Measurements from ENCODE around the gene TRIM47. TPM values are rescaled to one million over a fixed set of nuclear protein-coding genes. Genes with fewer than 3 reads are reported as not detected.
"Not testable (repeated sequence)": the region's sequence is repeated elsewhere in the genome, so short reads cannot be mapped to it uniquely, and the experiment has no call there.

Gene TRIM47
- total and polyA plus RNA-seq, 3 donors from 2014 or later: 18.3 to 48.6 (median 43.5) TPM

GRCh38 chr17:75889454-75889853 lies 11.1 kb upstream of the TRIM47 start:
- intact Hi-C loops (cut with DNase I; ENCODE audit: low total_unique reads): no loop called here
- peaks cover 14% of the 10 kb centered on the region for H3K4me1 ChIP-seq
- H3K27me3 ChIP-seq: no peaks in the 10 kb centered on the region
- H3K27ac ChIP-seq: no peak overlapping the region
- H3K4me3 ChIP-seq: no peak overlapping the region
- no peaks in the 10 kb centered on the region for H3K9me3 ChIP-seq
- WGBS, 2 donors: 77 to 88% methylated on average over 4 to 6 of the region's 6 CpGs
- DNase-seq: no peak
- no peak for TF ChIP-seq POLR2A (IDR thresholded peaks at IDR 0.05)
- TF ChIP-seq CTCF (IDR thresholded peaks at IDR 0.05): no peak
- no peaks in the 10 kb centered on the region for H3K36me3 ChIP-seq (ENCODE audit: low read depth, missing control alignments)

GRCh38 chr17:75888484-75888883 lies 10.1 kb upstream of the TRIM47 start:
- H3K4me3 ChIP-seq: no peak overlapping the region

GRCh38 chr17:75885860-75886259 lies 7.5 kb upstream of the TRIM47 start:
- H3K4me1 ChIP-seq; H3K27me3 ChIP-seq; H3K27ac ChIP-seq; intact Hi-C loops (cut with DNase I; ENCODE audit: low total_unique reads); DNase-seq; H3K9me3 ChIP-seq; H3K4me3 ChIP-seq; H3K36me3 ChIP-seq (ENCODE audit: low read depth, missing control alignments): not testable (repeated sequence)
- WGBS, 2 donors: 91 to 92% methylated on average over 9 of the region's 9 CpGs

More at GRCh38 chr17:75888484-75888883, 10.1 kb upstream of the TRIM47 start:
- Histone ChIP-seq H3K27ac (no peak overlapping the region), H3K36me3 (ENCODE audit: low read depth, missing control alignments) (no peaks in the 10 kb centered on the region), H3K27me3 (no peaks in the 10 kb centered on the region), H3K4me1 (peaks cover 9% of the 10 kb centered on the region), H3K9me3 (no peaks in the 10 kb centered on the region)
- DNase-seq: no peak
- TF ChIP-seq CTCF (IDR thresholded peaks at IDR 0.05) (no peak), POLR2A (IDR thresholded peaks at IDR 0.05) (no peak)
- intact Hi-C loops (cut with DNase I; ENCODE audit: low total_unique reads): no loop called here
- WGBS, 2 donors: 84 to 87% methylated on average over 6 of the region's 6 CpGs

- Histone ChIP-seq H3K4me3 (no peak overlapping the region), H3K36me3 (ENCODE audit: low read depth, missing control alignments) (no peaks in the 10 kb centered on the region), H3K4me1 (no peaks in the 10 kb centered on the region), H3K27me3 (no peaks in the 10 kb centered on the region), H3K27ac (no peak overlapping the region), H3K9me3 (no peaks in the 10 kb centered on the region)
- 84 to 87% methylated on average over 8 of the region's 8 CpGs for WGBS, 2 donors
- intact Hi-C loops (cut with DNase I; ENCODE audit: low total_unique reads): no loop called here
- no peak for TF ChIP-seq POLR2A (IDR thresholded peaks at IDR 0.05)
- no peak for DNase-seq
These were observed 7.0 kb upstream of the TRIM47 start for GRCh38 chr17:75885431-75885830.

- Histone ChIP-seq H3K9me3 (no peaks in the 10 kb centered on the region), H3K36me3 (ENCODE audit: low read depth, missing control alignments) (no peaks in the 10 kb centered on the region), H3K27ac (no peak overlapping the region), H3K27me3 (no peaks in the 10 kb centered on the region), H3K4me1 (peaks cover 9% of the 10 kb centered on the region), H3K4me3 (no peak overlapping the region)
- no peak for DNase-seq
- WGBS, 2 donors: 87 to 90% methylated on average over 13 to 15 of the region's 15 CpGs
- intact Hi-C loops (cut with DNase I; ENCODE audit: low total_unique reads): no loop called here
- no peak for TF ChIP-seq POLR2A (IDR thresholded peaks at IDR 0.05)
- no peak for TF ChIP-seq CTCF (IDR thresholded peaks at IDR 0.05)
These were observed 3.5 kb upstream of the TRIM47 start for GRCh38 chr17:75881678-75882454.

- no peak overlapping the region for H3K4me3 ChIP-seq
- H3K9me3 ChIP-seq: no peaks in the 10 kb centered on the region
- H3K27me3 ChIP-seq: no peaks in the 10 kb centered on the region
- no peaks in the 10 kb centered on the region for H3K36me3 ChIP-seq (ENCODE audit: low read depth, missing control alignments)
- 60 to 70% methylated on average over 7 of the region's 7 CpGs for WGBS, 2 donors
- H3K27ac ChIP-seq: no peak overlapping the region
- TF ChIP-seq CTCF (IDR thresholded peaks at IDR 0.05) (no peak), POLR2A (IDR thresholded peaks at IDR 0.05) (no peak)
- no peak for DNase-seq
- intact Hi-C loops (cut with DNase I; ENCODE audit: low total_unique reads): no loop called here
- peaks cover 25% of the 10 kb centered on the region for H3K4me1 ChIP-seq
These were observed 1.9 kb upstream of the TRIM47 start for GRCh38 chr17:75880266-75880665.
